Stimulated activated CD4-positive, alpha-beta T cell treated with anti-CD3 and anti-CD28 coated beads, Interleukin-4, amount 100 ng/mL, for 4 hours (primary cell): ENCODE measurements around the gene RPS18.
"Not testable (repeated sequence)": the region's sequence is repeated elsewhere in the genome, so short reads cannot be mapped to it uniquely, and the experiment has no call there.

Experiments used
- DNase-seq, 2 experiments: peaks; one replicate each; pipeline ENCODE4 v3.0.0-alpha.2; 2020

RPS18 gene

DNA sequence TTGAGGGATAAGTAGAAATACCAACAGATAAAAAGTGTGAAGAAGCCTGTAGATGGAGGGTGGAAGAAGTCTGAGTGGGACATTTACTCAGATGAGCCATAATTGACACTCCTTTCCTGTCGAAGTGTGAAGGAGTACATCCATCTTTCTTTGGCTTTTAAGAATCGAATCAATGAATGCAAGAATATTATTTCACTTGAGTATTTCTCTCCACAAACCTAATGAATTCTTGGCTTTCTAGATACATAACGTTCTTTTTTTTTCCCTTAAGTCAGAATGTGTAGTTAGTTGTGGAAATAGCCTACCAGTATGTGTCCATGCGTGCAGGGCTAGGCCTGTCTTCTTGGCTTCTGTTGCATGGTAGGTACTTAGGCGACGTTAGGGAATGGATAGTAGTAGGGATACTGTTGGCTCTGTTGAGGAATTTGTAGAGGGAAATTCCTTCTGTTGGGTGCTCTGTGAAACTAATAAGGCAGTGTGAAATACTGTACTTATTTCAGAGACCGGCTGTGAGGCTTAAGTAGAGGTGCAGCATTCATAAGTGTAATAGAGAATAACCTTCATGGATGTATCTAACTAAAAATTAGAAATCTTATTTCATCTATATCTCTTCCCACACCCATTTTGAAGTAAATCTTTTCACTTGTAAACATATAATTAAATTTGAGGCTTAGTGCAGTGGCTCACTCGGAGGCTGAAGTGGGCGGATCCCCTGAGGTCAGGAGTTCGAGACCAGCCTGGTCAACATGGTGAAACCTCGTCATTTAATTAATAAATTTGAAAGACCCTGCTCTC lies 1.5 kb downstream of the RPS18 start:
- DNase-seq: no peak

DNA sequence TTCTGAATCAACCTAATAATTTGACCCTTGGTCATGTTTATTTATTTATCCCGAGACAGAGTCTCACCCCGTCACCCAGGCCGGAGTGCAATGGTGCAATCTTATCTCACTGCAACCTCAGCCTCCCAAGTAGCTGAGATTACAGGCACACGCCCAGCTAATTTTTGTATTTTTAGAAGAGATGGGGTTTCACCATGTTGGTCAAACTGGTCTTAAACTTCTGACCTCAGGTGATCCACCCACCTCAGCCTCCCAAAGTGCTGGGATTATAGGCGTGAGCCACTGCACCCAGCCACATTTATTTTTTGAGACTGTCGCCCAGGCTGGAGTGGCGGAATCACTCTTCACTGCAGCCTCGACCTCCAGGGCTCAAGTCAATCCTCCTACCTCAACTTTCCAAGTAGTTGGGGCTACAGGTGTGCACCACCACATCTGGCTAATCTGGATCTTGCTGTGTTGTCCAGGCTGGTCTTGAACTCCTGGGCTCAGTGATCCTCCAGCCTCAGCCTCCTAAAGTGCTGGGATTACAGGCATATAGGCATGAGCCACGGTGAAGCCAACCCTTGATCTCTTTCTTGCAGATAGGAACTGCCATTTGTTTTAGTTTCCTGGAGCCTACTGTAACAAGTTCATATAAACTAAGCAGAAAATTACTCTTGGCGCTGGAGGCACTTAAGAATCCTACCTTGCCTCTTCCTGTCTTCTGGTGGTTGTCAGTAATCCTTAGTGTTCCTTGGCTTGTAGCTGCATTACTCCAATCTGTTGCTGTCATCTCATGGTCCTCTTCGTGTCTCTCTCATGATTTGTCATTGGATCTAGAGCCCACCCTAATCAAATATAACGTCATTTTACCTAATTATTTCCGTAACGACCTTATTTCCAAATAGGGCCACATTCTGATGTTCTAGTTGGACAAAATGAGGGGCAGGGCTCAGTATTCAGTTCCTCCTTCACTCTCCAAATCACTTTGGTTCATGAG lies 2.3 kb downstream of the RPS18 start:
- DNase-seq: no peak

DNA sequence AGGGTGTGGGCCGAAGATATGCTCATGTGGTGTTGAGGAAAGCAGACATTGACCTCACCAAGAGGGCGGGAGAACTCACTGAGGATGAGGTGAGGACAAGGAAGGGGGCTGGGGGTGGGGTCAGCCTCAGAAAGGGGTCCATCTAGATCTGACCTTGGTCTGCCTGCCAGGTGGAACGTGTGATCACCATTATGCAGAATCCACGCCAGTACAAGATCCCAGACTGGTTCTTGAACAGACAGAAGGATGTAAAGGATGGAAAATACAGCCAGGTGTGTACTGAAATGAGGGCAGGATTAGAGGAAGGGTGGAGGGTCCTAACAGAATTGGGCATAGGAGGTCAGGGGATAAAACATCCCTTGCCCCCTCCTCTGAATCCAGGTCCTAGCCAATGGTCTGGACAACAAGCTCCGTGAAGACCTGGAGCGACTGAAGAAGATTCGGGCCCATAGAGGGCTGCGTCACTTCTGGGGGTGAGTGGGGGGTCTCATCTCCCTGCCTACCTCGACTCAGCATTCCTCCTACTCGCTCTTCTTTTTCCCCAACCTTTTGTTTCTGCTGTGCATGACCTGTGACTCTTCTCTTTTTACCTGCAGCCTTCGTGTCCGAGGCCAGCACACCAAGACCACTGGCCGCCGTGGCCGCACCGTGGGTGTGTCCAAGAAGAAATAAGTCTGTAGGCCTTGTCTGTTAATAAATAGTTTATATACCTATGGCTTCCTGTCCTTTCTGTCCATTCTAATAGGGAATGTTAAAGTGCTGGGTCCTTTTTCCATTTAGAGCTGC lies 4.1 kb downstream of the RPS18 start:
- not testable (repeated sequence) for DNase-seq

DNA sequence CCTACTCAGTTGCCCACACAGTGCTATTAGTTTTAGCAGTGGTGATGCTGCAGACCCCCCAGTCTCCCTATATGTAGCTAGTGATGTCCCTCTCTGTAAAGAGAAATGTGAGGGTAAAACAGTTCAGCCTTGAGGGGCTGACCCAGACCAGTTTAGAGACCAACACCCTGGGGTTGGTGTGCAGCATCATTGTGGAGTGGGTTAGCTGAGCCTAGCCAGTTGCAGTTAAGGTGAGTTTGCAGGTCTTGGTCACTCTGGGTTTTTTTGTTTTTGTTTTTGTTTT lies 4.6 kb downstream of the RPS18 start:
- no peak for DNase-seq

DNA sequence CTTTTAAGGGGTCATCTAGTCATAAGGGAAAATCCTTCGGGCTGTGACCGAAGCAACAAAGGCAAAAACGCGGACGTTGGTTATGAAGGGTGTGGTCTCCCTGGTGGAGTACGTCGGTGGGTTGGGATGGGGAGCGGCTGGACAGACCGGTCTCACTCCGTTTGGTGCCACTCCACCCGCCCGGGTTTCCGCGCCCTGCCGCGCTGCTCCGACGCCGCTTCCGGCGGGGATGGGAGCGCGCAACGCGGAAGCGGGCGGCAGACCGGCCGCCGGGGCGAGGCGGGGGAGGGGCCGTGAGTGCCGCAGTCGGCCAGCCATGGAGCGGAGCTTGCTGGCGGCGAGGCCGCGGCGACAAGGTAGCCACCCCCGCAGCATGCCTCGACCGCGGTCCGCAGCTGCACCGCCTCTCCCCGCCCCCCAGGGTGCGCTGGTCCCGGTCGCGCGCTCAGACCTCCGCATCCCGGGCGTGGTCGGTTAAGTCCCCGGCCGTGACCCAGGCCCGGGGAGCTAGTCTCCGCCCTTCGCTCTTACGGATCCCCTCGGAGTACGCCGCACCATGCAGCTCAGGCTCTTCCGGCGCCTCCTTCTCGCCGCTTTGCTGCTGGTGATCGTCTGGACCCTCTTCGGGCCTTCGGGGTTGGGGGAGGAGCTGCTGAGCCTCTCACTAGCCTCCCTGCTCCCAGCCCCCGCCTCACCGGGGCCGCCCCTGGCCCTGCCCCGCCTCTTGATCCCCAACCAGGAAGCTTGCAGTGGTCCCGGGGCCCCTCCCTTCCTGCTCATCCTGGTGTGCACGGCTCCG lies 5.2 kb downstream of the RPS18 start, which contains the start of gene B3GALT4:
Gene B3GALT4 (plus strand): TSS at position 260 of the 799 bp plus-strand sequence. CDS start 297 bp downstream, at position 557.
- DNase-seq: peak; percentile 63 to 76

DNA sequence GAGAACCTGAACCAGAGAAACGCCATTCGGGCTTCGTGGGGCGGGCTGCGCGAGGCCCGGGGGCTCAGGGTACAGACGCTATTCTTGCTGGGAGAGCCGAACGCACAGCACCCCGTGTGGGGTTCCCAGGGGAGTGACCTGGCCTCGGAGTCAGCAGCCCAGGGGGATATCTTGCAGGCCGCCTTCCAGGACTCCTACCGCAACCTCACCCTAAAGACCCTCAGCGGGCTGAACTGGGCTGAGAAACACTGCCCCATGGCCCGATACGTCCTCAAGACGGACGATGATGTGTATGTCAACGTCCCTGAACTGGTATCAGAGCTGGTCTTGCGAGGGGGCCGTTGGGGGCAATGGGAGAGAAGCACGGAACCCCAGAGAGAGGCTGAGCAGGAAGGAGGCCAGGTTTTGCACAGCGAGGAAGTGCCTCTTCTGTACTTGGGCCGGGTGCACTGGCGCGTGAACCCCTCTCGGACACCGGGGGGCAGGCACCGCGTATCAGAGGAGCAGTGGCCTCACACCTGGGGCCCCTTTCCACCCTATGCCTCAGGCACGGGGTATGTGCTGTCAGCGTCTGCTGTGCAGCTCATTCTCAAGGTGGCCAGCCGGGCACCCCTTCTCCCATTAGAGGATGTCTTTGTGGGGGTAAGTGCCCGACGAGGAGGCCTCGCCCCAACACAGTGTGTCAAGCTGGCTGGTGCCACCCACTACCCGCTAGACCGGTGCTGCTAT lies 6.0 kb downstream of the RPS18 start:
- peak in 1 of 2 experiments; percentile 21 for DNase-seq

DNA sequence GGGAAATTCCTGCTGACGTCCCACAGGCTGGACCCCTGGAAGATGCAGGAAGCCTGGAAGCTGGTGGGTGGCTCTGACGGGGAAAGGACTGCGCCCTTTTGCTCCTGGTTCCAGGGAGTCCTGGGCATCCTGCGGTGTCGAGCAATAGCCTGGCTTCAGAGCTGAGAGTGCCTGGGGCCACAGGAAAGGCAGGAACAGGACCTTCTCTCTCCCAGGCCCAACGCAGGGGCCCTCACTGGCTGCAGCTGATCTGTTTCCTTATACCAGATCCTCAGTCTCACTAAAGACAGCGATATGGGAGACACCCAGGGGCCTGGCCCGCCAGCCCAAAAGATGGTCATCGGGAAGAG lies 6.5 kb downstream of the RPS18 start:
- DNase-seq: no peak

DNA sequence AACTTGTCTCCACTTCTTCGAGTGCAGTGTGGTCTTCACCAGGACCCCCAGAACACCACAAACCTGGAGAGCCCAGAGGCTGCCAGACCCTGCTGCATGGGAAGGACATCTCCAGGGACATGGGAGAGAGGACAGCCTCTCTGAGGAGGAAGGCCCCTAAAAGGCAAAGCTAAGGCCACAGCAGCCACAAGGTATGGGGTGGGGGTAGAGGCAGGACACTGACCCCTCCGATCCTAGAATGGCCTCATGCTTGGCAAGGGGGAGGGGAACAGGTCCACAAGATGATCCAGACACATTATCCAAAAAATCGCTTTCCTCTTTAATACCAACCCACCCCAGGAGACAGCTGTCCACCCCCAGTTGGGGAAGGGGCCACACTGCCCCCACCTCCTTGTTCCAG lies 6.9 kb downstream of the RPS18 start:
- DNase-seq: no peak

DNA sequence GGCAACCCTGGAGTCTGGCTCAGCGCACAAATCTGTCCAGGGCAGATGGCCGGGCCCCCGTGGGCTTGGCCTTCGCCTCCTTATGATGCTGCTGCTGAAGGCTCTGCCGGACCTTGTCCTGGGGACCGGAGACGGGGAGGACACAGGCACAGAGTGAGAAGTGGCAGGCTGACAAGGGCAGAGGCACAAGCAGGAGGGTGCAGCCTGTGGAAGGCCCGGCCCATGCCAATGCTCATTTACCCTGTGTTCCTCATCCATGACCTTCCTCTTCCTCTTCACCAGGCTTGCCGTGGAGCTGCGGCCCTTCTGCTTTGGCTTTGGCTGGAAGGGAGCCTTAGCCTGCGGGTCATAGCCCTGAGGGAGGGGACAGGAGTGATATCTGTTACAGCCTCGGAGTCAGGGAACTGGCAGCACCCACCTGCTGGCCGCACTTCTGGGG lies 7.4 kb downstream of the RPS18 start:
- DNase-seq: no peak

DNA sequence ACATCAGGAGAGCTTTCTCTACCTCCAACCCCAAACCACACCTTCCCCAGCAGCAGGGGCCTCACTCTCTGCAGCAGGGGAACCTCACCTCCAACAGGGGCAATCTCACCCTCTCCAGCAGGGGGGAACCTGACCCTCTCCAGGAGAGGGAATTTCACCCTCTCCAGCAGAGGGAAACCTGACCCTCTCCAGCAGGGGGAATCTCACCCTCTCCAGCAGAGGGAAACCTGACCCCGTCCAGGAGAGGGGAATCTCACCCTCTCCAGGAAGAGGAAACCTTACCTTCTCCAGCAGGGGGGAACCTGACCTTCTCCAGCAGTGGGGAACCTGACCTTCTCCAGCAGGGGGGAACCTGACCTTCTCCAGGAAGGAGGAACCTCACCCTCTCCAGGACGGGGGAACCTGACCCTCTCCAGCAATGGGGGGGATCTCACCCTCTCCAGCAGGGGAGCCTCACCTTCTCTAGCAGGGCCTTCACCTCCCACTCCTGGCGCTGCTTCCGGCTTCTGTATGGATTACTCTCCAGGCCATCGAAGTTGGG lies 8.2 kb downstream of the RPS18 start:
- no peak for DNase-seq

DNA sequence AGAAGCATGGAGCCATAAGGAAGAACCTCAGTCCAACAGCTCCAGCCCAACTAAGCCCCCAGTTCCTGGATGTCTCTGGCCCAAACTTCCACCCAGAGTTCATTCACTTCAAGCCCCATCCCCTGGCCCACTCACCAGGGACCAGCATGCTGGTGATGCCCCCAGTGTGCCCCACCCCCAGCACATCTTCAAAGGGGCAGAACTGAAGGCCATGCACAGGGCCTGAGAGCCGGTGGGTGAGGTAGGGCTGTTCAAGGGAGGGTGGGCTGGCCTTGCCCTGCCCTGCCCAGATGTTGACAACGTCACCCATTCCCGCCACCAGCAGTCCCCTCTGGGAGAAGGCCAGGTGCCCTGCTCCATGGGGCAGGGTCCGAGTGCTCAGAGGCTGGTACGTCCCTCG lies 8.7 kb downstream of the RPS18 start:
- DNase-seq: no peak

DNA sequence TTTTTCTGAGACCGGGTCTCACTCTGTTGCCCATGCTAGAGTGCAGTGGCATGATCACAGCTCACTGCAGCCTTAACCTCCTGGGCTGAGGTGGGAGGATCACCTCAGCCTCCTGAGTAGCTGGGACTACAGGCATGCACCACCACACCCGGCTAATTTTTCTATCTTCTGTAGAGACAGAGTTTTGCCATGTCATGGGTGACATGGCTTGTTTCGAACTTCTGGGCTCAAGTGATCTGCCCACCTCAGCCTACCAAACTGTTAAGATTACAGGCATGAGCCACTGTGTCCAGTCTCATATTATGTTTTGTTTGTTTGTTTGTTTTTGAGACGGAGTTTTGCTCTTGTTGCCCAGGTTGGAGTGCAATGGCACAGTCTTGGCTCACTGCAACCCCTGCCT lies 13.3 kb downstream of the RPS18 start:
- DNase-seq: not testable (repeated sequence)

DNA sequence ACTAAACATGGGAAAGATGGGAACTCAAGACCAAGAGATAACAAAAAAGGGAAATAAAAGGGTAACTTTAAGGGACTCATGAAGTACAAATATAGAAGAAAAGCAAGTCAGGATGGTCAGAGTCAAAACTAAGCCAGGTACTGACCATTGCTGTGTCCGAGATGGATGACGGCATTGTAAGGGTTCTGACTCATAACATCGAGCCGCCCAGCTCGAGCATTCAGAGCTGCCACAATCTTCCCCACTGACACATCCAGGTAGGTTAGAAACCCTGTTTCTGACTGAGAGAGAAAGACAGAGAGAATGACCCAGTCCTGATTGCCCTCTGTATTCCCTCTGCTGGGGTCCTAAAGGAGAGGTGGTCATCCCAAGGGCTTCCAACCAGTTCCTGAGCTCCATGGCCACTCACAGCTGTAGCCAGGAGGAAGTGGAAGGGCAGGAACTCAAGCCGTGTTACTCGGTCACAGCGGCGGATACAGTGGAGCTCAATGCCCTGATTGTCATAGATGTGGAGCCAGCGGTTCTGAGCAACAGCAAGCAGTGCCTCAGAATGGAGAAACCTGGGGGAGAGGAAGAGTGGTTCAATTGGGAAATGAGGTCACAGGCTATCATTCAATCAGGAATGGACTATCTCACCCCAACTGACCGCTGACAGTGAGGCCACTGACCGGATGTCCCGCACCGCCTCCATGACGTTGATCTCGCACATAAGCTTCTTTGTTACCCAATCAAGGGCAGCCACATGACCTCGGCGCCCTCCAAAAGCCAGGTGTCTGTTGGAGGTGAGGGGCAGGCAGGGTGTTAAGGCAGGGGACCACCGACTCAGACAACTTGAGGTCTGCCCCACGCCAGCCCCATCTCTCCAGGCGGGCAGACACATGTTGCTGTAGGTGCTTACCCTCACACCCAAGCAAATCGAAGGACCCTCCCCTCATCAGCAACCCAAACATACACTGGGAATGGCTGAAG lies 15.4 kb downstream of the RPS18 start:
- no peak for DNase-seq

DNA sequence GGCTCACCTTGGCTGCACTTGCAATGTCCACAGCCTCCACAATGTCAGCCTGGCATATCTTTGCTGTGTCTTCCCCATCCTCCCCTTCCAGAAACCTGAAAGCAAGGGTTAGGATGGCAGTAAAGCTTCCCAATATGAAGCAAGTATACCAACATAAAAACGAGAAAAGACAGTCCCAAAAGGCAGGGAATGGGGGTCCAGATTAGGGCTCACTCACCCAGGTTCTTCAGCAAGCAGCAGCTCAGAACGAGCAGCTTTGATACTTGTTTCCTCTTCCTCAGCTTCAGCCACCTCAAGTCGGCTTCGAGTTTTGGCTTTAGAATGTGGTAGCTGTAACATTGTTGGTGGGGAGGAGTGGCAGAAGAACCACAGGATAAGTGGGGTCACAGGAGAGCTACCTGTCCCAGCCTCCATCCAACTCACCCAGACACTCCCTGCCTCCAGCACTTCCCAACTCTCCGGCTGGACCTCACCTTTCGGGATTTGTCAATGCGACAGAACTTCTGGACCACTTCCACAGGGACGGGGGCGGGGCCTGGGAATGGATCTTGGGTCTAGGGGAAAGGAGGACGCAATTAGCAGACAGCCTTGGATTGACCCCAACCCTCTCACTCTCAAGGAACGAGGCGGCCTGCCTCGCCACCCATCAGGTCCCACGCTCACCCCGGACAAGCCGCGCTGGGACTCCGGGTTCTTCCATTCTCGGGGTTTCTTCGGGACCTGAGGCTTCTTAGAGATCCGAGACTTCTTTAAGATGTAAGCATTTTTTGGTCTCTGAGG lies 16.5 kb downstream of the RPS18 start:
- no peak for DNase-seq

DNA sequence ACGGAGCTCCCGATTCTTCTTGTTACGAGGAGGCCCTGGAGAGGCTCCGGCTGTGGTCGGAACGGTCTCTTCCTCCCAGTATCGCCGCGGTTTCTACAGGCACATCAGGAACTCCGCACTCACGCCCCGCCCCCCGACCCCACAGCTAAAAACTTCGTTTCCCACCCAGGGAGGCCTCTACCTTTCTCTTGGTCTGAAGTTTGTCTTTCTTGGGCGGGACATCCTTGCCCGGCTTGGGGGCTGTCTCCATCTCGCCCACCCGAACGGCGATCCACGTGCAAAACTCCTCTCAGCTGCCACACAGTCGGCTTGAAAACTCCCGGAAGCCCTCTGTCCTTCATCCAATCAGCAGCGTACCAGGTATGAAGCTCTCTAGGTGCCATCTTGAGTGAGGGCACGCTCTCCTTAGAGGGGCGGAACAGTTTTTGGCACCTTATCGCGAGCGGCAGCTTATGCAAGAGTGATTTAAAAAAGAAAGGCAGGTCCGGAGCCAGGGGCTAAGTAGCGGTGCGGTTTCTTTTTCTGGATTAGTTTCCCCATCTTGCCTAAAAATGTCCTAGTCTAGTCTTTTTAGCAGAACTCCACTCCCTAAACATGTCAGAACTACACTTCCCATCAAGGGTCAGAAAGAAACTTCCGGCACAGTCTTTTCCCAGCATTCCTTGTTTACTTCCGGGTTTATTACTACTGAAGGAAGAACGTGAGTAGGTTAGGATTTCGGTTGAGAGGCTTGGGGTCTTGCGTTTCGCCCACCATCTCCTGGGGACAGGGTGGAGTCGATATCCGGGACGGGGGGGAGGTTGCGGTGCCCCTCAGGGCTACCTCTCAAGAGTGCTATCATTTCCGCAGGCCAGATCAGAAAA lies 17.3 kb downstream of the RPS18 start, which contains the start of the genes PFDN6 and WDR46:
Gene PFDN6 (plus strand): TSS at position 681 of the 863 bp plus-strand sequence. CDS start 256 bp downstream, outside the sequence.
Gene WDR46 (minus strand): TSS at position 319 of the 863 bp plus-strand sequence. CDS start 69 bp downstream, at position 250.
- DNase-seq: peak; percentile 61 to 84

DNA sequence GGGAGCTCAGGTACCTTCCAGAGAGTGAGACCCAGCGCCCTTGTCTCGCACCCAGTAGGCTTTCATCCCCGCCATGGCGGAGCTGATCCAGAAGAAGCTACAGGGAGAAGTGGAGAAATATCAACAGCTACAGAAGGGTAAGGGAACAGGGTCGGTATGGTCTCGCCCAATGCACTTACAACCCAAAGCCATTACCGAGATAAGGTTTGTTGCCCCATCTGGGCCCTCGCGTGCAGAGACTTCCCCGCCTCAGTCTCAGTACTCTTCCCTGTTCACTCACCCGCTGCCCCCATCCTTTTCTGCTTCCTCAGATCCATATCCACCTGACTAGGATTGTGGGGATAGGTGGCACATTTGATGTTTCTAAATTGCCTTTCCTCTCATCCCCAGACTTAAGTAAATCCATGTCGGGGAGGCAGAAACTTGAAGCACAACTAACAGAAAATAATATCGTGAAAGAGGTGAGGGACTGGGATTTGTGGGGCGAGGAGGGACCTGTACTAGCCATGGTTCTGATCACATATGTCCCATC lies 18.0 kb downstream of the RPS18 start:
- no peak for DNase-seq

DNA sequence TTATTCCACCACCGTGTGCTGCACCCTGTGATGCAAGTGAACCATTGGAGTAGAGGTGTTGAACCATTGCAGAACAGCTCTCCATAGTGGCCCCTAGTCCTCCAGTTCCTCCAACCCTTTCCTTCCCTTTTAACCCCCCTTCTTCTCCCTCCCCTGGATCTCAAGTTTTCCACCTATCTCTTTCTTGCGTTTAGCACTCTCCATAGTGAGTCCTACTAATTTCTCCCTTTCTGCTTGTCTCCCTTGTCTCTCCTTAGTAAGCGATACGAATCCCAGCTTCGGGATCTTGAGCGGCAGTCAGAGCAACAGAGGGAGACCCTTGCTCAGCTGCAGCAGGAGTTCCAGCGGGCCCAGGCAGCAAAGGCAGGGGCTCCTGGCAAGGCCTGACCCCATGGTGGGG lies 18.6 kb downstream of the RPS18 start:
- no peak for DNase-seq
